Stimulated activated CD8-positive, alpha-beta memory T cell treated with anti-CD3 and anti-CD28 coated beads, Interleukin-15, amount 100 ng/mL, for 24 hours (primary cell): ENCODE data around the gene MAN2A1.

Source experiments
- DNase-seq: peaks from one replicate; pipeline ENCODE4 v3.0.0-alpha.2; 2020; ENCODE audit warnings: low read depth

The MAN2A1 gene

DNA sequence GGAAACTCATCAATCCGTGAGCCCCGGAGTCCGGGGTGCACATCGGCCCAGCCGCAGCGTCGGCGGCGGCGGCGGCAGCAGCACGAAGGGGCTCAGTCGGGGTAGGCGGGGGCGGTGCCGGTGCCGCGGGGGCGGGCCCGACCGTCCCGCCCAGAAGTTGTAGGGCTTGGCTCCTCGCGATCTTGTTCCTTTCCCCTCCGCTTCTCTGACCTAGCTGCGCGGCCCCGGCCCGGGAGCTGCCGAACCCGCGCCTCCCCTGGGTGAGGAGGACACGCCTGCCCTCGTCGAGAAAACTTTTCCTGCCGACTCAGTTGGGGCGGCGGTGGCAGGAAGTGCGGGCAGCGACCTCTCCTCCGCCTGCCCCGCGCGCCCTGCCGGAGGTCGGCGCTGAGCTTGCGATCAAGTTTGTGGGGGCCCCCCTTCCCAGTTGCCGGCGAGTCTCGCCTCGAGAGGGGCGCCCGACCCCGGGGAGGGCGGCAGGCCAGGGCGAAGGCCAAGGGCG, at the start of gene MAN2A1:
MAN2A1 (plus strand) TSS at position 188 of the 502 bp plus-strand sequence. CDS start 491 bp downstream, outside the sequence.
- DNase-seq, result peak; percentile 33

DNA sequence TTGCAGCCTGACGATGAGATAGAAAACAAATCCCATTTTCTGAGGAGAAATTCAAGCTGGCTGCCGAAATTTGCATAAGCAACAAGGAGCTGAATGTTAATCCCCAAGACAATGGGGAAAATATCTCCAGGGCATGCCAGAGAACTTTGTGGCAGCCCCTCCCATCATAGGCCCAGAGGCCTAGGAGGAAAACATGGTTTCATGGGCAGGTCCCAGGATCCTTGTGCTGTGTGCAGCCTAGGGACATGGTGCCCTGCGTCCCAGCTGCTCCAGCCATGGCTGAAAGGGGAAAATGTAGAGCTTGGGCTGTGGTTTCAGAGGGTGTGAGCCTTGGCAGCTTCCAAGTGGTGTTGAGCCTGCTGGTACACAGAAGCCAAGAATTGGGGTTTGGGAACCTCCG, 48.8 kb upstream of the MAN2A1 start:
- no peak for DNase-seq

DNA sequence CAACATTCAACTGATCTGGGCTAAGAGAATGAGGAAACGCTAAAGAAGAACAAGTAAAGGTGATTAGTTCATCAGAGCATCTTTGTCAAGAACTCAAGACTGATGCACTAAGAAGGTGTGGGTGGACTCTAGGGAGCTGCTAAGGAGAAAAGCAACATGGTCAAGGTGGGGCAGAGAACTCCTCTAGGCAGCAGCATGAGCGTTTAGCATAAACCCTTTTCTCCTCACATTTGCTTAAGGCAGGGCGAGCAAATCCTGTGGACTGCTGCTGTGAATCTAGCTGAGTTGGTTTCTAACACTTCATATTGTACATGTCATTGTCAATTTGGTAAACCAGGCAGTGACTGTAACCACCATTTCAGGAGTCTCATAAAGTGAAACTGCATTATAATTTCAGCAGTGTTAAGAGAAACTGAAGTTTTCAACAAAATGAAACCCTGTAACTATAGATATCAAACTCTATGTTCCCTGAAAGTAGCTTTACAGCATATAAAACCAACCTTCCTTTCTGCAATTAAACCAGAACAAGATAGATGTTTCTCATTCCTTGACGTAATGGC, 45.9 kb upstream of the MAN2A1 start:
- DNase-seq, result no peak

DNA sequence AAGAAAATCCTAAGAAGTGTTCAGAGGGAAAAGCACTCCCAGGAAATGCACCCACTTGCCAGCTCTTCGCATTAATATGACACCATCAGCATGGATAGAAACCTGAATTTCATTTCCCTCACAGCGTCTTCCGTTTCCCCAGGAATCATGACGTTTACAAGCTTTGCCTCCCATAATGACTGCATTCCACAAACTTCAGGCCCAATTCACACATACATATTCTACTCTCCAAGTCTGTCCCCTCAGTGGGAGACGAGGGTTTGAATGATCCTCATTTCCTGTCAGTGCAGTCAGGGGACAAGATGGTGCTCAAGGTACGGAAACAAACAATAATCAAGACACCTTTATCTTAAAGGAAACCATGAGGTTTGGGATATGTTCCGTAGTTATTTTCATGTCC, 44.9 kb upstream of the MAN2A1 start:
- DNase-seq, result no peak

DNA sequence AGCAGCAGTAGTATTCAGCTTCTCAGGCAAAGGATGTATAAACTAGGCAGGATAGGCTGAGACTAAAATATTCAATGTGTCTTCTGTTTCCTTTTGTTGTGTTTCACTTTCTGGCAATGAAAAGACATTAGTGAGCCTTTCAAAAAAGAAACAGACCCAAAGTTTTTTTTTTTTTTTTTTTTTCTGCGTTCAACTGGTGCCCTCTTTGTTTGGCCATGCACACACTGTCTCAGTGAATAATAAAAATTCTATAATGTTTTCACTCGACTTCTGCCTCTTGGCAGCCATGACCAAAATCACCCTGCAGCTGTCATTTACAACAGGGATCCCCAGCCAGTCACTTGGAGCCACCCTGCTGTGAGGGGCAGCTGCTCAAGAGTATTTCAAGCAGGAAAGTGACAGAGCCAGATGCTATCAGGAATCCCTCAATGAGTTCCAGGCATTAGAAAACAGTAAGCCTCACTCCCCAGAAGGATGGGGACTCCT, 44.0 kb upstream of the MAN2A1 start:
- no peak for DNase-seq

DNA sequence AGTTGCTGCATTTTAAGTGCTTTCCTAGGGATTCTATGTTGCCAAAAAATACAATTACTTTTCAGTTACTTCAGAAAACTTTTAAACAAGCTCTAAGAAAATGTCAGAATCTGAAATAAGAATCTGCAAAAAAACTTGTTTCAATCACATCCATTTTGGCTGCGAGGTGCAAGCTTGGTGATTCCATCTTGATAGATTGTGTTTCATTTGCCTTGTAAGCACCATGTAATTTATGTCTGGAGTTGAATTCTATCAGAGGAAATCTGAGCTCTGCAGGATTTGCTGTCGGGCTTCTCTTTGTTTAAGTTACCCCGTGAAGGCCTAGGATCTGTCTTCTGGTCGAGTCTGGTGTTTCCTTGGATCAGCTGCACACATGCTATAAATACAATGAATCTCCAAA, 40.4 kb upstream of the MAN2A1 start:
- DNase-seq, result no peak

DNA sequence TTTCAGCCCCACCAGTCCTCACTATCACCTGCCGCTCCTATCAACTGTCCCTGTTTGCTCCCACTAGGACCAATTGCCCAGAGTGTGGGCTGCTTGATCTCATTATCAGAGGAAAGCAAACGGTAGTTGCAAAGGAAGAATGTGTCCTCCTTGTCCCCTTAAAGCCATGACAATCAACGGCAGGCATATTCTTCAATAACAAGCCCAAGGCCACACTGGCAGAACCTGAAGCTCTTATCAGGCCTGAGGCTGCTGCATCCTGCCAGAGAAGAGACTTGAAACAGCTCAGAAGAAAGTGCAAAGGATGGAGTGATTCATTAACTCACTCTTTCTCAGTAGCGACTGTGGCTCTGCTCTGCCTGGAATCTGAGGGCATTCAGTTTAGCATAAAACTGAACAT, 39.2 kb upstream of the MAN2A1 start:
- DNase-seq, result no peak

DNA sequence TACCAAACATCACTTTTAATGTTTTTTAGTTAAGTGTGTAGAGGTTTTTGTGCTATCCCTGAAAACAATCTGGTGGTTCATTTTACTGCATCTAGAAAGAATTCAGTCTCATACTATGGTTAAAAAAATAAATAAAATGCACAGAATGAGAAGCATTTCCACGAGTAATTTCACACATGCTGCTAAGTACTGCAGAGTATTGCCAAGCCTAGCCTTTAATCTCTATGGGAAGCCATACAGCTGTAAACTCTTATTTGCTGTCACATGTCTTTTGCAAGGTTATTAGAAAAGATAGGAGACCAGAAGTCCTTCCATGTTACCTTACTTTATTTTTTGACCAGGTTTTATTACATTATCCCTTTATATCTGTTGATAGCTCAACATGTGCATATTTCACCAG, 37.6 kb upstream of the MAN2A1 start:
- no peak for DNase-seq

DNA sequence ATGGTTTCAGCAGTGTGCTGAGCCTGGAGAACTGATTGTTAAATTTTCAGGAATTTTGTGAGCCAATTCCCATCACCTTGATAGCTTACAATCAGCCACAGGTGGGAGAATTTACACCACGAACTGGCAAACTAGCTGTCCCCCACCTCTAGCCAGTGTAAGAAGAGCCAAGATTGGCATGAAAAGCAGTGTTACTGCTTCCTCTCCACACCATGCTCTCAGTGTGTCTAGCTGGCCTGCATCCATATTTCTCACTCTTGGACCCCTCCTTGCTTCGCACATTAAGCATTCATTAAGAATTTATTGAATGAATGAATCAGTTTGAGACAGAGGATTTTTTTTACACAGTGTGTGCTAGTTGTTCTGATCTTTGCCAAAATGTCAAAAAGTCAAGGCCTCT, 36.7 kb upstream of the MAN2A1 start:
- no peak for DNase-seq

DNA sequence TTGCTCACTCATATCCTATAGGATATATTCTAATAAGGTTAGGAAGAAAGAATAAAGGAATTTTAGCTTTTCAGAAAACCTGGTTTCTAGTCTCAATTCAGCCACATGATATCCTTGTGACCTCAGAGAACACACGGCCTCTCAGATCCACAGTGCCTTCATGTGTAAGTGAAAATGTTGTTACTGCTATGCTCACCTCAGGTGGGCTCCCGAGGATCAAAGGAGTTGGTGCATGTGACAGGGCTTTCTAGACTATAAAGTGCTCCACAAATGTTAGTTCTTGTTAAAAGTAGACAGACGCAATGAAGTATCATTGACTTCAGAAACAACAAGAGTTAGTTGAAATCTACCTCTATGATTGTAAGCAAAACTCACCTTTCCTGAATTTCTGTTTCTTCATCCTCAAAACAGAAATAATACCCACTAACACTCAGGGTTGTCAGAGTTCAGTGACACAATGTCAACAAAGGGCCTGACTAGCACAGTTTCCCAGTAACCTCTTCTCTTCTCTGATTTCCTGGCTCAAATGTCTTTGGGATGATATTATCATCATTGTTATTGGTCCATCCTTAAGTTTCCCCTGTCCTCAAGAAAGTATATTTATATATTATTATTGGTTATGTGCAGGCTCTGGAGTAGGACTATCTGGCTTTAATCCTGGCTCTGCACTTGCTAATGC, 36.0 kb upstream of the MAN2A1 start:
- no peak for DNase-seq

DNA sequence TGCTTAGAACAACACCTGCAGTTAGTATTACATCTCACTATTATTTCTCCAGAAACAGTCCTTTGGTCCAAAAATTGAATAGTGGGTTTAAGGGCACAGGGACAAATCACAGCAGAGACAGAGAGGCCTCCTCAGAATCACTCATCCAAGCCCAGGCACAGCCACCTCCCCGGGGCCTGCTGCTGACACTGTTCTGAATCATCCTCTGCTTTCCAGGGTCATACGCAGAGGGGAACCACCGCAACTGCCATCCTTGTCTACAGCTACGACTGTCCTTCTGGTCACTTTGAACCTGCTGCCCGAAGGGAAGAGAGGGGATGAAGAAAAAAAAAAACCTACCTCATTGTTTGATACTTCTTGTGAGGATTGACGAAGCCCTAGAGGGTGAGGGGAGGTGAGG, 35.3 kb upstream of the MAN2A1 start:
- DNase-seq, result no peak

DNA sequence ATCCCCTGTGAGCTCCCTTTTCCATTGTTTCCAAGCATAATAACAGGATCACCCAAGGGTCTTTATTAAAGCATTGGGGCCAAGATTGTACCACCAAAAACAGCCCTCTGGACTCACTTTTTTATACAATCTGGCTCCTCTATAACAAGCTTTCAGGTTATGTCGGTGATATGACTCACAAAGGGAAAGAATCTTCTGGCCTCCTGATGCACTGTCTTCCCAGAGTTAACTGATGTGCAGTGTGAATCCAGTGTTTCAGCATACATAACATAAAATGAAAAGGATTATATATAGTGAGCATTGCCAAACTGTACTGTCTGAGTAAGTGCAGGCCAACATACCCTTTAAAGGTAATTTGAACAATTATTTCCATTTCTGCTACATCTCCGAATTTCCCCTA, 33.9 kb upstream of the MAN2A1 start:
- DNase-seq, result no peak

DNA sequence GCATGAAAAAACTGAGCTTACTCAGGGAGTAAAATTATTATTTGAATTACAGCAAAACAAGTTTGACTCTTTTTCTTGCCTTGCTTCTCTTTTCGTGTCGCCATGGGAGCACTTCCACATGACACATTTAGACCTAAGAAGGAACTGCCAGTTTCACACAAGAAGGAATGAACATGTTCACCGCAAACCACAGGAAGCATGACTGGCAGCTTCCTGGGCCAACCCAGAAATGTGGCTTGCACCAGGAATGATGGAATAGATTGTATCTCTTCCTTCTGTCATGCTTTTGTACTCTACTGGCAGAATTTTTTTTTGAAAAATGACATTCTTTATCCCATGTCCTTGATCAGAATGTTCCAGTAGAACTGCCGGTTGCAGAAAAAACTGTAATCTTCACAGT, 32.9 kb upstream of the MAN2A1 start:
- no peak for DNase-seq

DNA sequence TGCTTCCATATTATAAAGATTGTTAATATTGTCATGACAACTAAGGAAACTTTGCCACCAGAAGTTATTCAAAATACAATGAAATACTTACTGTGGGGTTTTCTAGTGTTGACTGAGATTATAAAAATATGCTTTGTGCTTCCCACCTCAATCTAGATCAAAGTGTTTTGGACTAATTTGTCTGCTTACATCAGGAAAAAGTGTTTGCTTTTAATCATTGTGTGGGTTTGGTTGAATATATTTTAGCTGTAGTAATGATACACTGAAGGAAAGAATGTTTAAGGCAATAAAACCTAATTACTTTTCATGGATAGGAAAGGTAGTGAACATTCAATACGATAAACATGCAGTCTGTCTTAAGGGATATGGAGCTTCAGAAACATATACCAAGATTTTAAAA, 29.8 kb upstream of the MAN2A1 start:
- DNase-seq, result no peak

DNA sequence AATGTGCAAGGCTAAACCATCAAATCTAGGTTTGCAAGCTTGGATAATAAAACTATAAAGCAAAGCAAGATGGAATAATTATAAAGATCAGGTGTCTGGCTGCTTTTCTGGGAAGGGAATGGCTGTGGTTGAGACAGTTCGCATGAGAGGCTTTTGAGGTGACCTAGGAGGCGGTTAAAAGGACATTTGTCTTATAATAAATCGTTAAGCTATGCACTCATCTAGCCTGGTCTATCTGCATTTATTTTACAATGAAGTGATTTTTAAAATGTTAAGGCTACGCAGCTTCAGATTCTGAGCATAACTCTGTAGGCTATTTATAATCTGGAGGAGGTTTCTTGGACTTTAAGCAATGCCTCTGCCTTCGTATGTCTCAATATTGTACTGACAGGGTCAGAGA, 29.4 kb upstream of the MAN2A1 start:
- no peak for DNase-seq

DNA sequence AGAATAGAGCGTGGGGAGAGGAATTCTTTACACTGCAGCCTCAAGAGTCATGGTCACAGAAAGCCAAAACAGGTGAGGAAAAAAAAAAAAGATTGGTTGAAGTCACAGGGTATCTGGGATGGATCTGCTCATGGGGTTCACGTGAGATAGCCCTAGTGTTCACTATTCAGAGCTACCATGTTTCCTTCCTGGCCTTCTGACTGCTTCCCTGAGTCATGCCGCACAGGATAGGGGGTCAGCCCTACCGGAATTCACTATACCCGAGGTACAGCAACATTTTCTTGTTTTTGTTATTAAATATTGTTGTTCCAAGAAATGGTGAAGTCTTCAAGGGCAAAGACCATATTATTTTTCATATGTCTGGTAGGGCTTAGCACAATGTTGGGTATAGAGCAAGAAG, 21.5 kb upstream of the MAN2A1 start:
- DNase-seq, result no peak

DNA sequence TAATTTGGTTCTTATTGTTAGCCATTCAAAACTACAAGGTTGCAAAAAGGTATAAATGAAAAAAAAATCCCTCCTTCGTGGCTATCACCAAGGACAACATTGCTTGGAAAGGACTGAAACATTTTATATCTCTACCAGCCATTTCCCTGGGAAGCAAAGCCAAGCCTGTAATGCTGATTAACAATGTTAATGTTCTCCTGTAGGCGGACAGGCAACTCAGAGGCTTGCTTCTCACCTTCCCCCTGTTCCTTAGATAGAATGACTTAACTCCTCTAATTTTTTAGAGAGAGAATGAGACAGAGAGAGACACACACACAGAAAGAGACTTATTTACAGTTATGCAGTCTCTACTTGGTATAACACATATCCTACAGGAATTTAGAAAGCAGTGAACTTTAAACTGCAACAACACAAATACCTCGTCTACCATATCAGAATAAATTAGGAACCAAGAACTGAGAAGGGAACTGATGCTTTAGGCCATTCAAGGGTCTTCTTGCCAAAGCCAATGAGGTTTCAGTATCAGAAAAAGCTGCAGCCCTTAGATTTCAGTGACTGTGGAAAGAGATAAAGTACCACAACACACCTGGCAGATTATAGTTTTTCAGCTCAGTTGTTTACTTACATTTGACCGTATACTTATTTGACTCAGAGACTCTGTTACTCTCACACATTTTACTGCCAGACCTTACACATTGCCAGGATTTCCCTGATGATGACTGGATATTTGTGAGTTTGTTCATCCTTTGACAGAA, 20.9 kb upstream of the MAN2A1 start:
- no peak for DNase-seq

DNA sequence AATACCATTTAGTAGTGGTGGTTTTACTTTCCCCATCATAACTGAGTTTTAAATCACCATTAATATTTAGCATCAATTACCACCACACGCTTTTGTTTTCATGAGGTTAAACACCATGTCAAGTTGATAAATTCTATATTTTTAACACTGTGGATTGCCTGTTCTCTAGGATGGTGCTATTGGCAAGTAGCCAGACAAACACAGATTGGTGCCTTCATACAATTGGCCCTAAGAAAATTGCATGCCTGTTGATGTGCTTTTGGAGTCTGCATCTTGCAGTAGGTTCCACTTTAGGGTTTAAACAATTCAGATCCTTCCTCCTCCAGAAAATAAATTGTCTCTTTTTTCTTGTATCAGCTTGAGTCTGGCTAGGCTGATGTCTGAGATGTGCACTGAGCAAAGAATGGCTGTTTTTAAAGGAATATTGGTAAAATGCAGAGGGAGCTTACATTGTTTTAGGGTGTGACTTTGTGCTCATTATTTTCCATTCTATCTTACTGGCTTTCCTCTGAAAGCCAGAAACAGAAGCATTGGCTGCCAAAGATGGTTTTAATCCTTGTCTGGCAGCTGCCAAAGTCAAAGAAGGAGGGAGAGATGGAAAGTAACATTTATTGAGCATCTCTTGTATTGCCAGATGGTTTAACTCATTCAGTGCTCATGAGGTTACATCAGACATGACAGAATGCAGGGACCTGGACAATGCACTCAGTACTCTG, 19.6 kb upstream of the MAN2A1 start:
- DNase-seq, result no peak

DNA sequence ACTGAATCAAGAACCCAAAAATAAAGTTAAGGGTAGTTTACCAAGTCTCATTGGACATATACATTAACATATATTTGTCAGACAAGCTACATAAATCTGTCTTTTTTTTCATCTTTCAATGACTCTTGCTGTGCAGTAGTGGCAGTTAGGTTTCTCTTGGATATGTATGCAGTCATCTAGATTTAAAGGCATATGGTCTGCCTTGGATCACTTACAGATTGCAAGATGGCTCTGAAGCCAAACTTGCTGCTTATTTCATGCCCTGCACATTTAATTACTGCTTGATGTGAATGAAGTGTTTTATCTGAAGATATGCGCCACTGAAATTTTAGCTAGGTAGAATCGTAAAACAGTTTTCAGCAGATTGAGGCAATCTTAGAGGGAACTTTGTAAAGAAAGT, 18.6 kb upstream of the MAN2A1 start:
- DNase-seq, result no peak

DNA sequence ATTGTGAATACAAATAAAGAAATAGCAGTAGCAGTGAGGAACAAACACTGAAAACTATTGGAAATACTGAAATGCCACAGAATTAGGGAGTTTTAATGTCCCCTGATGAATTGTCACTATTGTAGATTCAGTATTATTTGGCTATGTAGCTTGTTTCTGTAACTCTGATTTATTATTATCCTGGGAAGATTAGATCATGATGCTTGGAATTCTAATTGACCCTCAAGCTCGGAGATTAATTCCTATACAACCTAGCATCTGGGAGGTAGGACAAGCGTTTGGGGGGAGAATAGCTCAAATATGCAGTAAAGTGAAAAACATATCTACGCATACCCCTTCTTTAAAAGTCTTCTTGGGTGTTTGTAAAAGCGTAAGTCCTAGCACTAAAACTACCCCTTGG, 15.1 kb upstream of the MAN2A1 start:
- no peak for DNase-seq

DNA sequence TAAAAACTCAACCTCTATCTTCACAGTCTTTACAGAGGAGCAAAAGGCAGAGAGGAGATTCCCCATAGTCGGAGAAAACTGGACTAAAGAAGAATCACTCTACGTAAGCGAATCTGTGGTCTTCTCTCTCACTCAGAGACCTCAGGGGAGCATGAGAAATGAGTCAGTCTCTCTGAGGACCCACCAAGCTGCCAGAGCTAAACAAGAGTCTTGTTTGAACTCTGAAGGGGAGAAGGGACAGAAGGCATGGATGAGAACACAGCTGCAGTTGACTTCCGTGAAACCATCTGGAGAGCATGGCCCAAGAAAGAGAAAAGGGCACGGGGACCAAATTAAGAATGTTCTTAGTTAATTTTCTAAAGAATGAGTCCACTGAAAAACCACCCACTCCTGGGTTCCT, 12.8 kb upstream of the MAN2A1 start:
- DNase-seq, result no peak

DNA sequence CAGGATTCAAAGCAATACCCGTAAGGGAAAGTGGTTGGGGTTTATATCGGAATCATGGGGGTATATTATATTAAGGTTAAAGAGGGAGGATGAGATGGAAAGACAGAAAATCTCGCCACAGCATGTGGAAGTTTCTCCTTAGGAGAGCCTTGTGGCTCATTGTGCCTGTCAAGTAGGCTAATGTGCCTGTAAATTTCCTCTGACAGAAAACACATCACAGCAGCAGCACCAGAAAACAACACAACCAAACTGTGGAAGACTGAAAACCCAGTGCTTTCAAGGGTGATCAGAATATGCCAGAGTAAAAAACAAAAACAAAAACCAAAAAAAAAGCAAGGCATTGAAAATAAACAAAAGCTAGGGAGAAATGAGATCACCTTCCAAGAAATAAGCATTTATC, 11.3 kb upstream of the MAN2A1 start:
- DNase-seq, result no peak

DNA sequence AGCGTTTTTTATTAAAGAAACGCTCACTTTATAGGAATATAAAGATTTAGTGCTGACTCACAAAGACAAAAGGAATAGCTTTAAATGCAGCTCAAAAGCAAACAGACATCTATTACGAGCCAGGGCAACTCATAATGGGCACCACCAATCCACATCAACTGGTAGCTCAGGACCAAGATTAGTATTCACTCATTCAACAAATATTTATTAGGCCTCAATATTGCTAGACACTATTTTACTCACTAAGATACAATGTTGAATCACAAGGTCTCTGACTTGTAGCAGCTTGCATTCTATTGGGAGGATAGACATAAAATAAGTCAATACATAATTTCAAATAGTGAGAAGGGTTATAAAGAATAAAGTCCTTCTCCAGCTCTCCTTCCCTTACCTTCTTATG, 8.0 kb upstream of the MAN2A1 start:
- DNase-seq, result no peak
